Measurements from ENCODE around the gene IL10RB.
"Not testable (repeated sequence)": the region's sequence is repeated elsewhere in the genome, so short reads cannot be mapped to it uniquely, and the experiment has no call there.

Gene IL10RB

DNA sequence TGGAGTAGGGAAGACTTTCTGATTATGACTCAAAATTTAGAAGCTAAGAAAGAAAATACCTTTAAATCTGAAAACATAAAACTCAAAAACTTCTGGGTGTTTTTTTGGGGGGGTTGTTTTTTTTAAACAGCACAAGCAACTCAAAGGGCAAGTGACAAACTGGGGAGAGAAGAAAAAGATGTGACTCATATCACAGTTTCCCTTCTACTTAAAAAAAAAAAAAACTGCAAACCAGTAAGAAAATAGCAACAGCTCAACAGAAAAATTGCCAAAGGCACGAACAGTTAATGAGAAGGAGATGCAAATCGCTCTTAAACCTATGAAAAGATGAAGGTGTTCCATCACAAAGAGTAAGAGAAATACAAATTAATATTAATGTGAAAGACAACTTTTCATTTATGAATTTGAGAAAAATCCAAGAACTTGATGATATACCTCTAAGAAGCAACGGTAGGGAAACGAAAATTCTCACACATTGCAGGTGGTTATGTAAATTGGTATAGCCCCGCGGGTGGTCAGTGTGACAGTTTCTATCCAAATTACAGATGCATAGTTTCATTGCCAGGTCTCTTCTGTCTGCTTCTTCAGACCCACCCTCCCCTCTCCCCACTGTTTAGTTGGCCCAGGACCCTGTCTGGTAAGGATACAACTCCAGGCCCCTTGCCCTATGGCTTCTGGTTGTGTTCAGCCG lies 27.5 kb upstream of the IL10RB start:
- no peak for DNase-seq
- in situ Hi-C loops (cut with MboI; ENCODE audit: low pct_unique_long_range_greater_than_20kb, low sequenced_read_pairs), result no loop called here

DNA sequence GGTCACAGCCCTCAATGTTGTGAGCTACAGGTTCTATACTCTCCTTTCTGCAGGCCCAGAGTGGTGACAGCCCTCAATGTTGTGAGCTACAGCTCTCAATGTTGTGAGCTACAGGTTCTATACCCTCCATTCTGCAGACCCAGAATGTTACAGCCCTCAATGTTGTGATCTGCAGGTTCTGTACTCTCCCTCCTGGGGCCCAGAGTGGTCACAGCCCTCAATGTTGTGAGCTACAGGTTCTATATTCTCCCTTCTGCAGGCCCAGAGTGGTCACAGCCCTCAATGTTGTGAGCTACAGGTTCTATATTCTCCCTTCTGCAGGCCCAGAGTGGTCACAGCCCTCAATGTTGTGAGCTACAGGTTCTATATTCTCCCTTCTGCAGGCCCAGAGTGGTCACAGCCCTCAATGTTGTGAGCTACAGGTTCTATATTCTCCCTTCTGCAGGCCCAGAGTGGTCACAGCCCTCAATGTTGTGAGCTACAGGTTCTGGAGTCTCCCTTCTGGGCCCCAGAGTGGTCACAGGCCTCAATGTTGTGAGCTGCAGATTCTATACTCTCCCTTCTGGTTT lies 26.5 kb upstream of the IL10RB start:
- DNase-seq; in situ Hi-C loops (cut with MboI; ENCODE audit: low pct_unique_long_range_greater_than_20kb, low sequenced_read_pairs): not testable (repeated sequence)

DNA sequence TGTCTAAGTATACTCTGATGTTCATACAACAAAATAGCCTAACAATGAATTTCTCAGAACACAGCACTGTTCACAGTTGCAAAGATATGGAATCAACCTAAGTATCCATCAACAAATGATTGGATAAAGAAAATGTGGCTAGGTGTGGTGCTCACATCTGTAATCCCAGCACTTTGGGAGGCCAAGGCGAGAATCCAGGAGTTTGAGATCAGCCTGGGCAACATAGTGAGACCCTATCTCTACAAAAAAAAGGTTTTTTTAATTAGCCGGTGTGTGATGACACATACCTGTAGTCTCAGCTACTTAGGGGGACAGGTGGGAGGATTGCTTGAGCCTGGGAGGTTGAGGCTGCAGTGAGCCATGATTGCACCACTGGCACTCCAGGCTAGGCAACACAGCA lies 25.8 kb upstream of the IL10RB start:
- in situ Hi-C loops (cut with MboI; ENCODE audit: low pct_unique_long_range_greater_than_20kb, low sequenced_read_pairs), result no loop called here
- no peak for DNase-seq

GRCh38 chr21:33241846-33242245 lies 24.3 kb upstream of the IL10RB start:
- DNase-seq, result no peak
- in situ Hi-C loops (cut with MboI; ENCODE audit: low pct_unique_long_range_greater_than_20kb, low sequenced_read_pairs), result no loop called here

- in situ Hi-C loops (cut with MboI; ENCODE audit: low pct_unique_long_range_greater_than_20kb, low sequenced_read_pairs); DNase-seq: not testable (repeated sequence)
These were observed 23.3 kb upstream of the IL10RB start for GRCh38 chr21:33242846-33243245.

GRCh38 chr21:33244082-33244778 lies 21.9 kb upstream of the IL10RB start:
- in situ Hi-C loops (cut with MboI; ENCODE audit: low pct_unique_long_range_greater_than_20kb, low sequenced_read_pairs), result no loop called here
- DNase-seq, result peak; percentile 51

DNA sequence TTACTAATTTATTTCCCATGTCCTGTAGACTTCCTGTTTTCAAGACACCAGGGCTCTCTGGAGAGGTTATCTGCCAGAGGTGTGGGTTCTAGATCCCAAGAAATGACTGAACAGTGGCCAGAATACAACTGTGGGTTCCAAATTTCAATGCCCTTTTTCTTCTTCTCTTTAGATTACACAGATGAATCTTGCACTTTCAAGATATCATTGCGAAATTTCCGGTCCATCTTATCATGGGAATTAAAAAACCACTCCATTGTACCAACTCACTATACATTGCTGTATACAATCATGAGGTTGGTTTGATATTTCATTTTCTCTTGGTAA lies 21.4 kb upstream of the IL10RB start:
- in situ Hi-C loops (cut with MboI; ENCODE audit: low pct_unique_long_range_greater_than_20kb, low sequenced_read_pairs), result no loop called here
- peak; percentile 44 for DNase-seq

GRCh38 chr21:33245289-33245918 lies 20.8 kb upstream of the IL10RB start:
- in situ Hi-C loops (cut with MboI; ENCODE audit: low pct_unique_long_range_greater_than_20kb, low sequenced_read_pairs), result no loop called here
- no peak for DNase-seq

DNA sequence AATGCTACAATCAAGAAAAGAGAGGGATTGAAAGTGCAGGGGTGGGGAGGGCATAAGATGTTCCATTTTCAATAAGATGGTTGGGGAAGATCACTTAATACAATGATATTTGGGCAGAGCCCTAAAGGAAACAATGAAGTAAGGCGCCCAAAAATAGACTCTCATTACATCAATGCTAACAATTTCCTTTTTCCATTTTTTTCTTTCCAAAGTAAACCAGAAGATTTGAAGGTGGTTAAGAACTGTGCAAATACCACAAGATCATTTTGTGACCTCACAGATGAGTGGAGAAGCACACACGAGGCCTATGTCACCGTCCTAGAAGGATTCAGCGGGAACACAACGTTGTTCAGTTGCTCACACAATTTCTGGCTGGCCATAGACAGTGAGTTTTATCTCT lies 19.7 kb upstream of the IL10RB start:
- in situ Hi-C loops (cut with MboI; ENCODE audit: low pct_unique_long_range_greater_than_20kb, low sequenced_read_pairs), result no loop called here
- no peak for DNase-seq

DNA sequence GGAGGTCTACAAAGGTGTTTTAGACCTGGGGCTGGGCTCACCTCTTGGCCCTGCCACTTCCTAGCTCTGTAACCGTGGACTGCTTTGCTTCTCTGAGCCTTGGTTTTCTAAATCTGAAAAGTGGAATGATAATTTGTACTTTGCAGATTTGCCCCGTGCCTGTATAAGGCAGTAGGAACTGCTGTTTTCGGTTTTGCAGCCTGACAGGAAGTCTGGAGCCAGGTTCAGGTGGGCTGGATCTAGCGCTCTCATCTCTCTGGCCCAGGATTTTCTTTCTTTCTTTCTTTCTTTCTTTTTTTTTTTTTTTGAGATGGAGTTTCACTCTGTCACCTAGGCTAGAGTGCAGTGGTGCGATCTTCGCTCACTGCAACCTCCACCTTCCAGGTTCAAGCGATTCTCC lies 19.2 kb upstream of the IL10RB start:
- DNase-seq, result no peak
- in situ Hi-C loops (cut with MboI; ENCODE audit: low pct_unique_long_range_greater_than_20kb, low sequenced_read_pairs), result no loop called here

- no peak for DNase-seq
- in situ Hi-C loops (cut with MboI; ENCODE audit: low pct_unique_long_range_greater_than_20kb, low sequenced_read_pairs), result no loop called here
These were observed 18.6 kb upstream of the IL10RB start for GRCh38 chr21:33247599-33247998.

DNA sequence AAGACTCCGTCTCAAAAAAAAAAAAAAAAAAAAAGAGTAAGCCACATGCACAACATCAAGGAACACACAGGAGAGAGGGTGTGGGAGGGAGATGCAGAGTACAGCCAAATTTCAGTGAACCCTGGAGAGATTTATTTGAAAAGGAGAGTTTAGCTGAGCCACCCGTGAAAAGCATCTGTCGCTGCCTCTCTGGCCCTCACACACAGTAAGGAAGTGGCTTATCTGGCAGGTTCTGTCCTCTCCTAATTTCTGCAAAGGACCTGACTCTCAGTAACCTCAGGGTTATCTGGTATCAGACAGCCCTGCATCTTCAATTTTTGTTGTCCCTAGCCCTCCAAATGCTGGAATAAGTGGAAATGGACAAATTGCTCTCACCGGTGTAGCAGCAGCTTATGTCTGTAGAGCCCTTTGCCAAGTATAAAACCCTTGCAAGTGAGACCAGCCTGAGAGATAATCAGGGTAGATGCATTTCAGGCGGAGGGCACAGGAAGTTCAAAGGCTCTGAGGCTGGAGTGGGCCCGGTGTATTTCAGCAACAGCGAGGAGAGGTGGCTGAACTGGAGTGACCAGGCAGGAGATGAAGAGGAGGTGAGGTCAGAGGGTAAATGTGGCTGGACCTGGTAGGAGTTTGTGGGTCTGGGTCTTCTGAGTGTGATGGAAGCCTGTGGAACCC lies 16.7 kb upstream of the IL10RB start:
- no peak for DNase-seq
- in situ Hi-C loops (cut with MboI; ENCODE audit: low pct_unique_long_range_greater_than_20kb, low sequenced_read_pairs), result no loop called here

GRCh38 chr21:33251119-33251518 lies 15.0 kb upstream of the IL10RB start:
- in situ Hi-C loops (cut with MboI; ENCODE audit: low pct_unique_long_range_greater_than_20kb, low sequenced_read_pairs), result no loop called here
- DNase-seq, result no peak

- in situ Hi-C loops (cut with MboI; ENCODE audit: low pct_unique_long_range_greater_than_20kb, low sequenced_read_pairs); DNase-seq: not testable (repeated sequence)
These were observed 12.8 kb upstream of the IL10RB start for GRCh38 chr21:33253382-33253781.

GRCh38 chr21:33254766-33255165 lies 11.4 kb upstream of the IL10RB start:
- in situ Hi-C loops (cut with MboI; ENCODE audit: low pct_unique_long_range_greater_than_20kb, low sequenced_read_pairs), result no loop called here
- DNase-seq, result no peak

DNA sequence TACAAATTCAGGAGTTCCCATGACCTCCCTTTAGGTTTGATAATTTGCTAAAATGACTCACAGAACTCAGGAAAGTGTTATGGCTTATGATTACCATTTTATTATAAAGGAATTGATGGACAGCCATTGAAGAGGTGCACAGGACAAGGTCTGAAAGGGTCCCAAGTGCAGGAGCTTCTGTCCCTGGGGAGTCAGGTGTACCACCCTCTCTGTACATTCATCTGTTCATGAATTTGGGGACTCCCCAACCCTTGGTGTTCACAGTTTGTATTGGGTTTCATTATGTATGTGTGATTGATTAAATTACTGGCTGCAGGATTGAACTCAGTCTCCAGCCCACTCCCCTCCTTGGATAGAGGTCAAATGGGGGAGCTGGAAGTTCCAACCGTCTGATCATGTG lies 10.8 kb upstream of the IL10RB start:
- DNase-seq, result no peak
- in situ Hi-C loops (cut with MboI; ENCODE audit: low pct_unique_long_range_greater_than_20kb, low sequenced_read_pairs), result no loop called here

GRCh38 chr21:33256019-33256418 lies 10.1 kb upstream of the IL10RB start:
- in situ Hi-C loops (cut with MboI; ENCODE audit: low pct_unique_long_range_greater_than_20kb, low sequenced_read_pairs), result no loop called here
- DNase-seq, result no peak

DNA sequence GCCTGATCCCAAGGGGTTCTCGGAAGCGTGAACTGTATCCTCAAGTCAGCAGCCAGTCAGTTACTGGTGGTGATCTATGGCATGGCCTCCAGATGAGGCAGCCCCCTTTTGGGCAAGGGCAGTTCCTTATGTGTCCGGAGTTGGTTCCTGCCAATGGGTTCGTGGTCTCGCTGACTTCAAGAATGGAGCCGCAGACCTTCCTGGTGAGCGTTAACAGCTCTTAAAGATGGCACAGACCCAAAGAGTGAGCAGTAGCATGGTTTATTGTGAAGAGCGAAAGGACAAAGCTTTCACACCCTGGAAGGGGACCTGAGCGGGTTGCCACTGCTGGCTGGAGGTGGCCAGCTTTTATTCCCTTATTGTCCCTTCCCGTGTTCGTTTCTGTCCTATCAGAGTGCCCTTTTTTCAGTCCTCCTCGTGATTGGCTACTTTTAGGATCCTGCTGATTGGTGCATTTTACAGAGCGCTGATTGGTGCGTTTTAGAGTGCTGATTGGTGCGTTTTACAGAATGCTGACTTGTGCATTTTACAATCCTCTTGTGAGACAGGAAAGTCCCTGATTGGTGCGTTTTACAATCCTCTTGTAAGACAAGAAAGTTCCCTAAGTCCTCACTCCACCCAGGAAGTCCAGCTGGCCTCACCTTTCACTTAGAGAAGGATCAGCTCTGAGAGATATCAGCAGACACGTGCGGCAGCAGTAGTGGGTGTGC lies 8.9 kb upstream of the IL10RB start:
- DNase-seq, result no peak
- in situ Hi-C loops (cut with MboI; ENCODE audit: low pct_unique_long_range_greater_than_20kb, low sequenced_read_pairs), result no loop called here

- in situ Hi-C loops (cut with MboI; ENCODE audit: low pct_unique_long_range_greater_than_20kb, low sequenced_read_pairs), result no loop called here
- DNase-seq, result no peak
These were observed 7.7 kb upstream of the IL10RB start for GRCh38 chr21:33258475-33258874.

Data from KBM-7 (cell line).